ENCODE results near the gene ARHGEF4.

ARHGEF4 gene

GRCh38 chr2:131016826-131017741, 180.4 kb downstream of the ARHGEF4 start:
- DNase-seq = no peak

- DNase-seq = no peak
Observed at GRCh38 chr2:131022731-131023130, 186.0 kb downstream of the ARHGEF4 start.

- DNase-seq = no peak
Observed at GRCh38 chr2:131023758-131024157, 187.0 kb downstream of the ARHGEF4 start.

GRCh38 chr2:131026919-131027318, 190.2 kb downstream of the ARHGEF4 start:
- no peak for DNase-seq

GRCh38 chr2:131027566-131028528, 191.1 kb downstream of the ARHGEF4 start:
- peak; percentile 20 for DNase-seq

- DNase-seq = peak; percentile 26
Observed at GRCh38 chr2:131029812-131030211, 193.1 kb downstream of the ARHGEF4 start.

GRCh38 chr2:131030478-131030971, 193.8 kb downstream of the ARHGEF4 start:
- DNase-seq = no peak

- DNase-seq = no peak
Observed at GRCh38 chr2:131031431-131031841, 194.7 kb downstream of the ARHGEF4 start.

- DNase-seq = no peak
Observed at GRCh38 chr2:131031875-131032274, 195.2 kb downstream of the ARHGEF4 start.

- peak; percentile 10 for DNase-seq
Observed at GRCh38 chr2:131032393-131032836, 195.7 kb downstream of the ARHGEF4 start.

- DNase-seq = no peak
Observed at GRCh38 chr2:131033786-131034121, 197.0 kb downstream of the ARHGEF4 start.

- DNase-seq = peak; percentile 70
Observed at GRCh38 chr2:131034122-131035051, 197.7 kb downstream of the ARHGEF4 start.

- peak; percentile 50 for DNase-seq
Observed at GRCh38 chr2:131035112-131035825, 198.6 kb downstream of the ARHGEF4 start.

GRCh38 chr2:131035826-131036231, 199.1 kb downstream of the ARHGEF4 start:
- peak; percentile 27 for DNase-seq

GRCh38 chr2:131036269-131036668, 199.6 kb downstream of the ARHGEF4 start:
- peak; percentile 25 for DNase-seq

- peak; percentile 7 for DNase-seq
Observed at GRCh38 chr2:131036696-131037397, 200.1 kb downstream of the ARHGEF4 start.

- DNase-seq = peak; percentile 34
Observed at GRCh38 chr2:131037398-131038257, 200.9 kb downstream of the ARHGEF4 start.

GRCh38 chr2:131038258-131039100, 201.8 kb downstream of the ARHGEF4 start:
- peak; percentile 32 for DNase-seq

GRCh38 chr2:131039101-131039440, 202.4 kb downstream of the ARHGEF4 start:
- peak; percentile 24 for DNase-seq

Data from right forelimb (tissue), 1 donor.